CD14-positive monocyte (primary cell): ENCODE results near the gene GCC2. TPM values are rescaled to one million over a fixed set of nuclear protein-coding genes. Genes with fewer than 3 reads are reported as not detected.

ENCODE experiments used
- DNase-seq, 3 donors: peaks; one replicate each; pipeline ENCODE4 v3.0.0-alpha.2; 2011 to 2022
- H2AFZ ChIP-seq: 2 replicates; pipeline ENCODE4 v1.6.0; 2012; ENCODE audit warnings: mild to moderate bottlenecking, low read depth, low read length, inconsistent platforms; ENCODE audit not compliant: insufficient read depth, poor library complexity, severe bottlenecking
- H3K27ac ChIP-seq, 2 donors: 1 replicate in 1 of 2; 2 replicates in 1 of 2; pipeline ENCODE4 v1.5.1; 2012 to 2013; ENCODE audit warnings: low read length in 2 of 2, control low read depth in 1 of 2, inconsistent platforms in 1 of 2, low read depth in 1 of 2, mild to moderate bottlenecking in 1 of 2
- H3K27me3 ChIP-seq, 2 donors: one replicate each; pipeline versions ENCODE4 v1.6.0 to v1.6.1; 2011 to 2013; ENCODE audit warnings: low read length in 2 of 2; ENCODE audit not compliant: control insufficient read depth in 2 of 2, insufficient read depth in 2 of 2
- H3K36me3 ChIP-seq, 2 donors: replicated peaks in 1 of 2; 1 replicate in 1 of 2; 2 replicates in 1 of 2; pipeline versions ENCODE4 v1.5.1 to v1.6.1; 2012 to 2013; ENCODE audit warnings: low read length in 2 of 2, control low read depth in 1 of 2, inconsistent platforms in 1 of 2, mild to moderate bottlenecking in 1 of 2; ENCODE audit not compliant: insufficient read depth in 2 of 2, control insufficient read depth in 1 of 2
- H3K4me1 ChIP-seq, 2 donors: 1 replicate in 1 of 2; 2 replicates in 1 of 2; pipeline versions ENCODE4 v1.5.1 to v1.6.1; 2012 to 2013; ENCODE audit warnings: low read length in 2 of 2, control low read depth in 1 of 2, inconsistent platforms in 1 of 2, mild to moderate bottlenecking in 1 of 2, moderate library complexity in 1 of 2; ENCODE audit not compliant: insufficient read depth in 2 of 2, control insufficient read depth in 1 of 2
- H3K4me2 ChIP-seq: replicated peaks from 2 replicates; pipeline ENCODE3; 2012; ENCODE audit warnings: low read length, moderate library complexity, mild to moderate bottlenecking; ENCODE audit not compliant: poor library complexity, severe bottlenecking; ENCODE audit errors: extremely low read depth
- H3K4me3 ChIP-seq, 3 experiments: fragments of 200-600 bp in 1 of 3; sonication (generic) in 1 of 3; replicated peaks in 1 of 3; 1 replicate in 2 of 3; 2 replicates in 1 of 3; pipeline ENCODE4 v1.5.1; 2011 to 2013; ENCODE audit warnings: low read length in 3 of 3, mild to moderate bottlenecking in 3 of 3, control low read depth in 2 of 3, low read depth in 2 of 3, inconsistent platforms in 1 of 3, moderate library complexity in 1 of 3
- H3K79me2 ChIP-seq: 2 replicates; pipeline ENCODE4 v1.6.0; 2012; ENCODE audit warnings: mild to moderate bottlenecking, control low read depth, inconsistent platforms, low read length, moderate library complexity; ENCODE audit not compliant: insufficient read depth
- H3K9ac ChIP-seq: 2 replicates; pipeline ENCODE4 v1.6.0; 2017; ENCODE audit warnings: low read length, mild to moderate bottlenecking; ENCODE audit not compliant: insufficient read depth, poor library complexity, severe bottlenecking
- H3K9me3 ChIP-seq, 2 donors: replicated peaks in 1 of 2; 1 replicate in 1 of 2; 2 replicates in 1 of 2; pipeline versions ENCODE4 v1.5.1 to v1.6.1; 2012 to 2013; ENCODE audit warnings: low read length in 2 of 2, control low read depth in 1 of 2; ENCODE audit not compliant: control insufficient read depth in 1 of 2, insufficient read depth in 1 of 2
- H4K20me1 ChIP-seq: 2 replicates; pipeline ENCODE4 v1.6.0; 2012; ENCODE audit warnings: mild to moderate bottlenecking, low read length, control low read depth, moderate library complexity; ENCODE audit not compliant: insufficient read depth
- H3K27ac Mint-ChIP-seq, 7 donors: one replicate each; pipeline ENCODE4 v1.8.0; 2020; ENCODE audit warnings: mild to moderate bottlenecking in 7 of 7, mixed read lengths in 7 of 7, moderate library complexity in 6 of 7, inconsistent platforms in 2 of 7
- H3K27me3 Mint-ChIP-seq, 3 donors: one replicate each; pipeline ENCODE4 v1.8.0; 2021 to 2022; ENCODE audit warnings: low read depth in 3 of 3, mild to moderate bottlenecking in 3 of 3, mixed read lengths in 3 of 3, moderate library complexity in 3 of 3, inconsistent platforms in 1 of 3
- H3K36me3 Mint-ChIP-seq, 2 donors: one replicate each; pipeline ENCODE4 v1.8.0; 2020; ENCODE audit warnings: mixed read lengths in 2 of 2, inconsistent platforms in 1 of 2, mild to moderate bottlenecking in 1 of 2
- H3K4me1 Mint-ChIP-seq: one replicate; pipeline ENCODE4 v1.8.0; 2020; ENCODE audit warnings: mild to moderate bottlenecking, mixed read lengths
- H3K4me3 Mint-ChIP-seq, 2 donors: one replicate each; pipeline ENCODE4 v1.8.0; 2020; ENCODE audit warnings: mild to moderate bottlenecking in 2 of 2, mixed read lengths in 2 of 2, moderate library complexity in 1 of 2
- H3K9me3 Mint-ChIP-seq, 7 donors: one replicate each; pipeline ENCODE4 v1.8.0; 2020 to 2022; ENCODE audit warnings: mixed read lengths in 7 of 7, mild to moderate bottlenecking in 6 of 7, moderate library complexity in 6 of 7, inconsistent platforms in 2 of 7
- WGBS: methylation state at CpG from one replicate; pipeline ENCODE4 v1.1.5; 2013; ENCODE audit warnings: missing lambda C conversion rate; ENCODE audit not compliant: insufficient coverage; 5-methylcytosine and 5-hydroxymethylcytosine counted together
- intact Hi-C, 2 donors: fragments of 100-400 bp; cut with micrococcal nuclease; formaldehyde crosslinking; loops; one replicate each; pipeline versions ENCODE4 v1.15.0 to v1.15.1; 2023
- polyA plus RNA-seq, 3 donors: library from polyadenylated mRNA; depleted of rRNA in 1 of 3; unstranded in 2 of 3; stranded (reverse) in 1 of 3; fragments of 300-500 nt in 2 of 3; fragments of >200 nt in 1 of 3; fragmentation: Illumina TruSeq in 2 of 3; gene quantifications; 1 replicate in 2 of 3; 2 replicates in 1 of 3; pipeline ENCODE4 v1.2.3, GENCODE V29; 2012 to 2021
- TF ChIP-seq, protein P1 (sequence below): fragments of 200-600 bp; IDR thresholded peaks from one replicate; pipeline ENCODE4 v1.8.0; 2022; ENCODE audit warnings: antibody characterized with exemption, mild to moderate bottlenecking

Gene GCC2
- polyA plus RNA-seq, 3 donors: 6.0 to 13.7 (median 6.6) TPM

DNA sequence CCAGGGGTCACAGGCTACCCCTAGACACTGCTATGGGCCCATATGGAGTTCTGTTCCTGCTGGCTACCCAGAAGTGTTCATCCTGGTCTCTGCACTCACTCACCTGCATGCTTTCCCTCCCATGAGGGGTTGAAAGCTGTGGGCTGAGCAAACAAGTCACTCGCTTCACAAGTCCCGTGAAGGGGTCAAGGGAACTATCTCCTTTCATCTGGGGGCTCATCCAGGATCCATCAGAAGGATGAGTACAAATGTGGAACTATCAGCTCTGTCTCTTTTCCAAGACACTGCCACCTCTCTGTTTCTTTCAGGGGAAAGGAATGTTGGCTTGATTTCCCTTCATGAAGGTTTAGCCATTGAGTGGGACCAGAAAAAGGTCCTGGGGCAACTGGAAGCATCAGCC is 49.5 kb upstream of the GCC2 start:
- H2AFZ ChIP-seq: no peak overlapping the region
- no peaks in the 10 kb centered on the region for H3K36me3 ChIP-seq
- Mint-ChIP-seq H3K4me1 (no peaks in the 10 kb centered on the region), H3K9me3 (peaks cover 28 to 59% (median 40%) of the 10 kb centered on the region in 7 donors), H3K36me3 (no peaks in the 10 kb centered on the region), H3K27me3 (peaks cover 0 to 2% (median 0%) of the 10 kb centered on the region in 3 donors), H3K27ac (no peak overlapping the region), H3K4me3 (no peak overlapping the region)
- no peak overlapping the region for H3K27ac ChIP-seq
- peaks cover 16 to 39% of the 10 kb centered on the region in 2 donors for H3K9me3 ChIP-seq
- H3K4me1 ChIP-seq: no peaks in the 10 kb centered on the region
- DNase-seq: no peak
- no peaks in the 10 kb centered on the region for H3K27me3 ChIP-seq
- TF ChIP-seq, protein P1, sequence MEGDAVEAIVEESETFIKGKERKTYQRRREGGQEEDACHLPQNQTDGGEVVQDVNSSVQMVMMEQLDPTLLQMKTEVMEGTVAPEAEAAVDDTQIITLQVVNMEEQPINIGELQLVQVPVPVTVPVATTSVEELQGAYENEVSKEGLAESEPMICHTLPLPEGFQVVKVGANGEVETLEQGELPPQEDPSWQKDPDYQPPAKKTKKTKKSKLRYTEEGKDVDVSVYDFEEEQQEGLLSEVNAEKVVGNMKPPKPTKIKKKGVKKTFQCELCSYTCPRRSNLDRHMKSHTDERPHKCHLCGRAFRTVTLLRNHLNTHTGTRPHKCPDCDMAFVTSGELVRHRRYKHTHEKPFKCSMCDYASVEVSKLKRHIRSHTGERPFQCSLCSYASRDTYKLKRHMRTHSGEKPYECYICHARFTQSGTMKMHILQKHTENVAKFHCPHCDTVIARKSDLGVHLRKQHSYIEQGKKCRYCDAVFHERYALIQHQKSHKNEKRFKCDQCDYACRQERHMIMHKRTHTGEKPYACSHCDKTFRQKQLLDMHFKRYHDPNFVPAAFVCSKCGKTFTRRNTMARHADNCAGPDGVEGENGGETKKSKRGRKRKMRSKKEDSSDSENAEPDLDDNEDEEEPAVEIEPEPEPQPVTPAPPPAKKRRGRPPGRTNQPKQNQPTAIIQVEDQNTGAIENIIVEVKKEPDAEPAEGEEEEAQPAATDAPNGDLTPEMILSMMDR: no peak
- no peaks in the 10 kb centered on the region for H3K79me2 ChIP-seq
- H4K20me1 ChIP-seq: no peaks in the 10 kb centered on the region
- H3K4me3 ChIP-seq: no peak overlapping the region
- no peak overlapping the region for H3K4me2 ChIP-seq
- intact Hi-C loops: no loop called here
- 100% methylated on average over 2 of the region's 2 CpGs for whole genome bisulfite sequencing
- H3K9ac ChIP-seq: no peak overlapping the region

DNA sequence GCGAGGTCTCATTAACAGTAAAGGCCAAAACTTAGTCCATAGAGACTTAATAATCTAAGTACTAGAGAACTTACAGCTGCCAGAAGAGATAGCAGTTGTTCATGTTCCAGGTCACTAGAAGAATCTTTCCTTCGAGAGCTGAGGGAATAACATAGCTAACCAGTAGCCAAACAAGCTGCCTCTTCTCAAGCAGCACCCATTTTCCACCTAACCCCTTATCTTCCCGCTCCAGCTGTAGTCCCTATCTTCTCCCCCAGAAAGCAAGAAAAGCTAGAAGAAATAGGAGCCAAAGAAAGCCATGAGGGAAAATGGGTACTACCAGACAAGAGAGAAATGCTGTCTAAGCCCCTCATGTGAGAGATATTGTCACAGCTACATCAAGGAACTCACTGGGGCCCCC is 47.2 kb upstream of the GCC2 start:
- no peaks in the 10 kb centered on the region for H3K36me3 Mint-ChIP-seq
- H2AFZ ChIP-seq: no peak overlapping the region
- peaks cover 33 to 43% of the 10 kb centered on the region in 2 donors for H3K9me3 ChIP-seq
- 71% methylated on average over 1 of the region's 3 CpGs for WGBS
- peaks cover 0 to 3% (median 0%) of the 10 kb centered on the region in 3 donors for H3K27me3 Mint-ChIP-seq
- H3K27ac Mint-ChIP-seq: no peak overlapping the region
- H3K4me3 Mint-ChIP-seq: no peak overlapping the region
- no peaks in the 10 kb centered on the region for H3K79me2 ChIP-seq
- no peaks in the 10 kb centered on the region for H3K36me3 ChIP-seq
- TF ChIP-seq, protein P1: no peak
- H3K27me3 ChIP-seq: no peaks in the 10 kb centered on the region
- DNase-seq: no peak
- no peaks in the 10 kb centered on the region for H4K20me1 ChIP-seq
- H3K4me1 Mint-ChIP-seq: no peaks in the 10 kb centered on the region
- no peak overlapping the region for H3K27ac ChIP-seq
- H3K4me2 ChIP-seq: no peak overlapping the region
- intact Hi-C loops: no loop called here
- H3K9me3 Mint-ChIP-seq: peaks cover 35 to 57% (median 42%) of the 10 kb centered on the region in 7 donors
- no peak overlapping the region for H3K4me3 ChIP-seq
- H3K4me1 ChIP-seq: no peaks in the 10 kb centered on the region
- H3K9ac ChIP-seq: no peak overlapping the region
